Measurements from ENCODE around the gene AFM. TPM values are rescaled to one million over a fixed set of nuclear protein-coding genes. Genes with fewer than 3 reads are reported as not detected.

The AFM gene
- total RNA-seq, 1 experiment from 2014 or later, result not detected

- Histone ChIP-seq H2BK12ac (ENCODE audit: insufficient read length, low read depth, low read length) (no peak overlapping the region), H3K9ac (ENCODE audit: extremely low read depth, insufficient read length, low read length) (no peak overlapping the region)
- WGBS (ENCODE audit: extremely low coverage, insufficient read length, low lambda C conversion rate), result no CpG with 5 or more reads among the region's 5 CpGs
Observed at GRCh38 chr4:73456177-73457022, 25.1 kb upstream of the AFM start.

More at GRCh38 chr4:73456177-73457022, 25.1 kb upstream of the AFM start:
- Histone ChIP-seq H3K14ac (ENCODE audit: insufficient read depth, low read length) (no peak overlapping the region), H3K27ac (ENCODE audit: insufficient read length, low read depth, low read length) (no peak overlapping the region), H2BK20ac (ENCODE audit: low read depth, low read length, poor library complexity, severe bottlenecking) (no peak overlapping the region), H2AK5ac (ENCODE audit: insufficient read length, low read length) (no peak overlapping the region), H3K18ac (ENCODE audit: insufficient read length, low read depth, low read length) (no peak overlapping the region), H2BK120ac (ENCODE audit: low read depth, low read length, poor library complexity, severe bottlenecking) (no peak overlapping the region), H3K27me3 (ENCODE audit: insufficient read depth, low read length) (no peaks in the 10 kb centered on the region), H3K23ac (ENCODE audit: insufficient read length, low read depth, low read length) (no peak overlapping the region), H2BK15ac (ENCODE audit: low read depth, low read length) (no peak overlapping the region), H3K4me2 (ENCODE audit: insufficient read depth, insufficient read length, low read length) (no peak overlapping the region), H3K79me1 (ENCODE audit: insufficient read depth, low read depth, low read length, poor library complexity, severe bottlenecking) (no peaks in the 10 kb centered on the region), H3K4me1 (ENCODE audit: insufficient read depth, low read length) (peaks cover 10% of the 10 kb centered on the region; the same call in 1 of the 2 replicates), H3K79me2 (ENCODE audit: insufficient read depth, low read length) (no peaks in the 10 kb centered on the region), H3K9me3 (ENCODE audit: control insufficient read depth, low read depth, low read length) (no peaks in the 10 kb centered on the region), H3K23me2 (ENCODE audit: insufficient read length, low read depth, low read length, poor library complexity, severe bottlenecking) (peaks cover 3% of the 10 kb centered on the region), H4K8ac (replicated peaks; ENCODE audit: insufficient read length, low read depth, low read length) (no peak overlapping the region), H3K4ac (ENCODE audit: low read depth, low read length) (no peak overlapping the region), H4K20me1 (ENCODE audit: control insufficient read depth, insufficient read depth, insufficient read length) (no peaks in the 10 kb centered on the region), H4K91ac (ENCODE audit: insufficient read length, low read depth, low read length) (no peak overlapping the region), H2AFZ (ENCODE audit: low read length) (no peak overlapping the region), H3T11ph (ENCODE audit: low read length) (no peak overlapping the region), H4K5ac (ENCODE audit: insufficient read length, low read depth, low read length) (no peak overlapping the region), H2BK5ac (ENCODE audit: insufficient read length, low read length) (no peak overlapping the region), H3K56ac (ENCODE audit: insufficient read length, low read depth, low read length) (no peak overlapping the region)
- Mint-ChIP-seq H3K27me3 (ENCODE audit: low read depth) (no peaks in the 10 kb centered on the region), H3K36me3 (ENCODE audit: insufficient read depth in 1 of 3, low read depth in 3 of 3) (peaks cover 10 to 34% (median 19%) of the 10 kb centered on the region in 3 experiments), H3K27ac (no peak overlapping the region), H3K4me3 (no peak overlapping the region), H3K9me3 (peaks cover 2 to 6% of the 10 kb centered on the region in 2 experiments; a peak in 3 of 5 replicates), H3K4me1 (peaks cover 32 to 34% of the 10 kb centered on the region in 2 experiments)
- DNase-seq, result no peak
- no peak for TF ChIP-seq CTCF (conservative IDR thresholded peaks at IDR 0.05)
